Brain microvascular endothelial cell (primary cell): ENCODE results near the gene ANKRD23.
"Not testable (repeated sequence)": the region's sequence is repeated elsewhere in the genome, so short reads cannot be mapped to it uniquely, and the experiment has no call there.

ENCODE experiments used
- DNase-seq: peaks from one replicate; pipeline ENCODE4 v3.0.0-alpha.2; 2020
- H3K27ac ChIP-seq: fragments of 250-450 bp; sonication (Bioruptor Pico); 2 replicates; pipeline ENCODE4 v1.5.1; 2020; ENCODE audit warnings: mild to moderate bottlenecking, moderate library complexity
- H3K27me3 ChIP-seq: fragments of 250-450 bp; sonication (Bioruptor Pico); replicated peaks from 2 replicates; pipeline ENCODE4 v1.5.1; 2020; ENCODE audit warnings: mild to moderate bottlenecking
- H3K36me3 ChIP-seq: fragments of 250-450 bp; sonication (Bioruptor Pico); replicated peaks from 2 replicates; pipeline ENCODE4 v1.5.1; 2020; ENCODE audit warnings: mild to moderate bottlenecking
- H3K4me3 ChIP-seq: 2 replicates; pipeline ENCODE4 v1.5.1; 2011; ENCODE audit warnings: low read depth, mild to moderate bottlenecking, control low read depth, low read length, moderate library complexity
- in situ Hi-C: cut with HindIII; loops from 2 replicates; pipeline ENCODE4 v1.10.0; 2017; ENCODE audit warnings: low sequenced_read_pairs, low pct_ligation_motif_present
- TF ChIP-seq, protein P1 (sequence below): IDR thresholded peaks from 2 replicates; pipeline ENCODE4 v1.5.1; 2011; ENCODE audit warnings: low read depth, mild to moderate bottlenecking, moderate library complexity, low read length, control low read depth, inconsistent platforms; ENCODE audit errors: missing control alignments

Gene ANKRD23

DNA sequence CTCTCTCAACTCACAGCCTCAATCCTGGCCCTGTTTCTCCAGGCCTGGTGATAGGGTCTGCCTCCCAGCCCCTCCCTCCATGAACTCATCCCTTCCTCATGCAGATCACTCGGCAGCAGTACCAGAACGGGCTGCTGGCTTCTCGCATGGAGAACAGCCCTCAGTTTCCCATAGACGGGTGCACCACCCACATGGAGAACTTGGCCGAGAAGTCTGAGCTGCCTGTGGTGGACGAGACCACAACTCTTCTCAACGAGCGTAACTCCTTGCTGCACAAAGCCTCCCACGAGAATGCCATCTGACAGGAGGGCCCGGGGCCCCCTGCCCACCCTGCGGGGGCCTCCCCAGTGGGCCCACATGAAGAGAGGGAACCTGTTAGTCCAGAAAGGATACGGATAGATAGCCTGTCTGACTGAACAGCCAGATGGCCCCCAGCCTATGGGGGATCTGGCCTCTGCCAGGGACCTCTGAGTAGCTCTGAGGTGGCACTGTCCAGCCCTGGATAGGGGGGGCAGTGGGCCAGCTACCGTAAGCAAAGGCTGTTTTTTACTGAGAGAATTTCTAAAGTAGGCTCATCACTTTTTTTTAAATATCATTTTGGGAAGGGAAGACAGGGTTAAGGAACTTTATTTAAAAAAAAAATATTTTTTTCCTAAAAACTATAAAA is 34.5 kb downstream of the ANKRD23 start:
- TF ChIP-seq, protein P1, sequence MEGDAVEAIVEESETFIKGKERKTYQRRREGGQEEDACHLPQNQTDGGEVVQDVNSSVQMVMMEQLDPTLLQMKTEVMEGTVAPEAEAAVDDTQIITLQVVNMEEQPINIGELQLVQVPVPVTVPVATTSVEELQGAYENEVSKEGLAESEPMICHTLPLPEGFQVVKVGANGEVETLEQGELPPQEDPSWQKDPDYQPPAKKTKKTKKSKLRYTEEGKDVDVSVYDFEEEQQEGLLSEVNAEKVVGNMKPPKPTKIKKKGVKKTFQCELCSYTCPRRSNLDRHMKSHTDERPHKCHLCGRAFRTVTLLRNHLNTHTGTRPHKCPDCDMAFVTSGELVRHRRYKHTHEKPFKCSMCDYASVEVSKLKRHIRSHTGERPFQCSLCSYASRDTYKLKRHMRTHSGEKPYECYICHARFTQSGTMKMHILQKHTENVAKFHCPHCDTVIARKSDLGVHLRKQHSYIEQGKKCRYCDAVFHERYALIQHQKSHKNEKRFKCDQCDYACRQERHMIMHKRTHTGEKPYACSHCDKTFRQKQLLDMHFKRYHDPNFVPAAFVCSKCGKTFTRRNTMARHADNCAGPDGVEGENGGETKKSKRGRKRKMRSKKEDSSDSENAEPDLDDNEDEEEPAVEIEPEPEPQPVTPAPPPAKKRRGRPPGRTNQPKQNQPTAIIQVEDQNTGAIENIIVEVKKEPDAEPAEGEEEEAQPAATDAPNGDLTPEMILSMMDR, result no peak
- in situ Hi-C loops, result no loop called here
- H3K27me3 ChIP-seq, result no peaks in the 10 kb centered on the region
- no peak overlapping the region for H3K4me3 ChIP-seq
- H3K36me3 ChIP-seq, result no peaks in the 10 kb centered on the region
- no peak for DNase-seq
- no peak overlapping the region for H3K27ac ChIP-seq

DNA sequence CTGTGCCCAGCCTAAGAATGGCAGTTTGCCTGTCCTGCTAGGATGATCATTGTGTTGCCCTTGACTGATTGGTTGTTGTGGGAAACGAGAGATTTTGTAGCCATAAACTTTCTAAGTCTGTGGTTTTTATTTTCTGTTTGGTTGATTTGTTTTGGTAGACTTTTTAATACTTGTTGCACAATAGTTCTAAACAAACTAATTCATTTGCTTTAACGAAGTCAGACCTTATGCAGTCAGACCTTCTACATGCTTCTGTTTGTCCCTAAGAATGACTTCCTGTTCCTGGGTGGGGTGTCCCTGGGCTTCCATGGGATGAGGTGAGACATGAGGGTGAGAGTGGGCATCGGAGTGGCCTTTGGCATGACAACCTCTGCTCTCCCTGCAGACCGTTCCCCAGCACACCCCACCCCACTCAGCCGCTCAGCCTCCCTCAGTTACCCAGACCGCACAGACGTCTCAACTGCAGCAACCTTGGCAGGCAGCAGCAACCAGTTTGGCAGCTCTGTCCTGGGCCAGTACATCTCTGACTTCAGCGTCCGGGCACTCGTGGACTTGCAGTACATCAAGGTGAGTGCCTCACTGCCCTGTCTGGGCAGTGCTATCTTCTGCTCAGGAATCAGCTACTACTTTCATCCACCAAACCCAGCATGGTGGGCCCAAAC is 35.5 kb downstream of the ANKRD23 start:
- H3K36me3 ChIP-seq, result no peaks in the 10 kb centered on the region
- TF ChIP-seq, protein P1, result no peak
- in situ Hi-C loops, result no loop called here
- no peaks in the 10 kb centered on the region for H3K27me3 ChIP-seq
- H3K27ac ChIP-seq, result no peak overlapping the region
- H3K4me3 ChIP-seq, result no peak overlapping the region
- DNase-seq, result no peak

DNA sequence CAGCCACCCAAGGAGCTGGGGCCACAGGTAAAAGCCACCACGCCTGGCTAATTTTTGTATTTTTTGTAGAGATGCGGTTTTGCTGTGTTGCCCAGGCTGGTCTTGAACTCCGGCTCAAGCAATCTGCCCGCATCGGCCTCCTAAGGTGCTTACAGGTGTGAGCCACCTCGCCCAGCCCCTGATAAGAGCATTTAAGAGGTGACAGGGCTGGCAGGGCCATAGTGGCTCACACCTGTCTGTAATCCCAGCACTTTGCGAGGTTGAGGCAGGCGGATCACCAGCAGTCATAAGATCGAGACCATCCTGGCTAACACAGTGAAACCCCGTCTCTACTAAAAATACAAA is 36.7 kb downstream of the ANKRD23 start:
- Histone ChIP-seq H3K4me3 (no peak overlapping the region), H3K27me3 (no peaks in the 10 kb centered on the region), H3K27ac (no peak overlapping the region), H3K36me3 (no peaks in the 10 kb centered on the region)
- no peak for DNase-seq
- in situ Hi-C loops, result no loop called here
- TF ChIP-seq, protein P1, result no peak

DNA sequence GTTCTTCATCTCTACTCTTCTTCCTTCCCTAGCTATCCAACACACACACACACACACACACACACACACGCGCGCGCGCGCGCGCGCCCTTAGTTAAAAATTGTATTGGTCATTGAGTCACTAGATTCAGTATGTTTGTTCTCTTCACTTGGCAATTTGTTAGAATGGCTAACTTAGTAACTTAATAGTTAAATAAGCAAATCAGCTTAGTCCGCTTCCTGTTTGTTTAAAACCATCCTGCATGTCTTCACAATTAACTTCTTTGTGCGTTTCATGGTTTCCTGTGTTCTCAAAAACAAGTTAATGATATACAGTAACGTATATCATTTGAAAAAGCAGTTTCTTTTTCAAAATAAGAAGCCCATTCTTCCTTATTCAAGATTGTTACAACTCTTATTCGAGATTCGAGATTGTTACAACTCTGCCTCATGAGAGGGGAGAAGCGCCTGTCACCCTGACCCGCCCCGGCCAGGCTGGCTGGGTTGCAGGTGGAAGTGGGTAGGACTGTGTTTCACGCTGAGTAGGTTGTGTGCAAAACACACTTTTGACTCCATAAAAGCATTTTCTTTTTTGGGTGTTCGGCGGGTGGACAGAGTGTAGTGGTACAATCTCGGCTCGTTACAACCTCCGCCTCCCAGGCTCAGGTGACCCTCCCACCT is 37.2 kb downstream of the ANKRD23 start:
- TF ChIP-seq, protein P1, result no peak
- DNase-seq, result no peak
- Histone ChIP-seq H3K36me3 (no peaks in the 10 kb centered on the region), H3K27ac (no peak overlapping the region), H3K4me3 (no peak overlapping the region), H3K27me3 (no peaks in the 10 kb centered on the region)
- in situ Hi-C loops, result no loop called here

DNA sequence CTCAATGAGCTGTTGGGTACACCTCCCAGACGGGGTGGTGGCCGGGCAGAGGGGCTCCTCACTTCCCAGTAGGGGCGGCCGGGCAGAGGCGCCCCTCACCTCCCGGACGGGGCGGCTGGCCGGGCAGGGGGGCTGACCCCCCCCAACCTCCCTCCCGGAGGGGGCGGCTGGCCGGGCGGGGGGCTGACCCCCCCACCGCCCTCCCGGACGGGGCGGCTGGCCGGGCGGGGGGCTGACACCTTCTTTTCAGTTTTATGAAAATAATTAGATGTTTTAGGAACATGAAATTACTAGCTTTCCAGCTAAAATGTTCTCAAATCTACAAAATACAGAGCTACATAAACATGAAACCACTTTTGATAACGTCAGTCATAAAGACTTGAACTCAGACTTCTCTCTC is 37.9 kb downstream of the ANKRD23 start:
- in situ Hi-C loops, result not testable (repeated sequence)

DNA sequence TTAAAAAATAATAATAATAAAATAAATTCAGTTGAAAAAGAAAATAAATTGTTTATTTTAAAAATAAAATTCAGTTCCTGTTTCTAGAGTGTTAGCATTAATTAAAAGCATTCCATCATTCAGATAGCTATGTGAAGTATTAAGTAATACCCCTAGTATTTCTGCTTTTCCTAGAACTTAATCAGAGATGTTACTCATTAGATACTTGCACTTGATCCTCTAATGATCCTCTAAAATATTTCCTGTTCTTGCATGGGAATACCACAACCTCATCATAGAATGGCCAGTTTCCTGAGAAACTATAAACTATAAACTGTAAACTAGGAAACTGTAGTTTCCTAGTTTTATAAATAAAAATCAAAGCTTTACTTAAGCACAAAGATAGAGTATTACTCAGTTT is 38.8 kb downstream of the ANKRD23 start:
- H3K27ac ChIP-seq, result no peak overlapping the region
- TF ChIP-seq, protein P1, result no peak
- DNase-seq, result no peak
- in situ Hi-C loops, result no loop called here
- H3K27me3 ChIP-seq, result no peaks in the 10 kb centered on the region
- no peaks in the 10 kb centered on the region for H3K36me3 ChIP-seq
- no peak overlapping the region for H3K4me3 ChIP-seq

More for the DNA sequence above, 37.9 kb downstream of the ANKRD23 start:
- DNase-seq, H3K4me3 ChIP-seq, H3K36me3 ChIP-seq, H3K27me3 ChIP-seq, H3K27ac ChIP-seq: not testable (repeated sequence)
